HG02973 (cell line): ENCODE measurements around the gene U2AF2.

Experiments used
- ATAC-seq: cut with Tn5 transposase; IDR thresholded peaks from one replicate; pipeline ENCODE4 v1.9.1; 2021; ENCODE audit warnings: moderate library complexity; ENCODE audit not compliant: unreplicated experiment

The U2AF2 gene

DNA sequence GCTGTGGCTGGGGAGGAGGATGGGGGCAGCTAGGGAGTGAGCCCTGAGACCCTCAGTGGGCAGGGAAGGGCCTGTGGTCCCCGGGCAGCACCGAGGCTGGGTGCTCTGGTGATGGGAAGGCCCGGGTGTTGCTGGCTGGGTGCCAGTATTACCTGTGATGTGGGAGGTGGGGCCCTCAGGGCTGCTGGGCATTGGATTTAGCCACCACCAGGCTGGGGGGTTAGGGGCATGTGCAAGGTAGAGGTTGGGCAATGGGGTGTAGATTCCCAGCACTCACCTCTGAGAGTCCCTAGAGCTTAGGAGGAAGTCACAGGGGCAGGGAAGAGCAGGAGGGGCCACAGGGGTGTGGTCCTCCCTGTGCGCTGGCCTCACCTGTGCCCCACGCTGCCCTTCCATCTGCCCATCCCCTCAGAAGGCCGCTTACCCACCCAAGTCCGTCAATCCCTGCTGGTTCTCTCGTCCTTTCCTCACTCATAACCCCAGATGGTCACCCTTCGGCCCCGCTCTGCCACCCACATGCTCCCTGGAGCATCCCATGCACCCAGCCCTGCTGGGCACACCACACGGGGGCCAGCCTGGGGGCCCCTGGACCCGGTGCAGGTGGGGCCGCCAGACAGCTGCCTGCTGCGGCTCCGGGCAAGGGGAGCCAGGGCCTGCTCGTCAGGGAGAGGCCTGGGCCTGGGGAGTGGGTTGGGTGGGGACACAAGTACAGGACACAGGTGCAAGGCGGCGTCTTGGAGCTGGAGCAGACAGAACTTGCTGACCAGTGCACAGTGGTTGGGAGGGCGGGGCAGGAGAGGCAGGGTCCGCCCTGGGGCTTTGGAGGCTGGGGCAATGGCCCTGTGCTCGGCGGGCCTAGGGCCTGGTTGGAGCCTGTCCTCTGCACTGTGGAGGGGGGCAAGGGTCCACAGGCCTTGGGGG is 32.7 kb downstream of the U2AF2 start:
- ATAC-seq = no peak

DNA sequence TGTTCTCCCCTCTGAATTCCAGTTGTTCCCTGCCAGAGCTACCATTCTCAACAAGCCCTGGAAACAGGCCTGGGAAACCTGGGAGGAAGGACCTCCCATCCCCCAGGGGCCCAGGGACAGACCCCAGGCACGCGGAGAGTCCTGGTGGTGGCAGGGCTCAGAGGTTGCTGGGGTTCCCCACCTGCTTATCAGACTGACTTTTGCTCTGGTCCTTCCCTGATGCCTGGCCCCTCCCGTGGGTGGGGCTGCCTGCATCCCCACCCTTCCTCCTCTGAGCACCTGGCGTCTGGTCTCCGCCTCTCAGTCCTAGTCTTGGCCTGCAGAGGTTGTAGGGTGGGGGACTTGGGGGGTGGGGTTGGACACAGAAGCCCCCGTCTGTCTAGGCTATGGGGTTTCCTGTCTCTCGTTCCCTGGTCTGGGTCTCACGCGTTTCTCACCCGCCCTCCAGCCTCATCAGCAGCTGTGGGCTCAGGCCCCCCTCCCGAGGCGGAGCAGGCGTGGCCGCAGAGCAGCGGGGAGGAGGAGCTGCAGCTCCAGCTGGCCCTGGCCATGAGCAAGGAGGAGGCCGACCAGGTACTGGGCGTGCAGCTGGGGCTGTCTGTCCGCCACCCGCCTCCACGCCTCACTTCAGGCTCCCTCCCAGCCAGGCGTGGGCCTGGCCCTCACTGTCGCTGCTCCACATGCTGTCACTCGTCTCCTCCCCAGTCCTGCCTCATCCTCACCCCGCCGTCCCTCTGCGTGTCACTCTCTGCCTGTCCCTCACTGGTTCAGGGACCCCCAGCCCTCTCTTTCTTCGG is 33.8 kb downstream of the U2AF2 start:
- no peak for ATAC-seq

DNA sequence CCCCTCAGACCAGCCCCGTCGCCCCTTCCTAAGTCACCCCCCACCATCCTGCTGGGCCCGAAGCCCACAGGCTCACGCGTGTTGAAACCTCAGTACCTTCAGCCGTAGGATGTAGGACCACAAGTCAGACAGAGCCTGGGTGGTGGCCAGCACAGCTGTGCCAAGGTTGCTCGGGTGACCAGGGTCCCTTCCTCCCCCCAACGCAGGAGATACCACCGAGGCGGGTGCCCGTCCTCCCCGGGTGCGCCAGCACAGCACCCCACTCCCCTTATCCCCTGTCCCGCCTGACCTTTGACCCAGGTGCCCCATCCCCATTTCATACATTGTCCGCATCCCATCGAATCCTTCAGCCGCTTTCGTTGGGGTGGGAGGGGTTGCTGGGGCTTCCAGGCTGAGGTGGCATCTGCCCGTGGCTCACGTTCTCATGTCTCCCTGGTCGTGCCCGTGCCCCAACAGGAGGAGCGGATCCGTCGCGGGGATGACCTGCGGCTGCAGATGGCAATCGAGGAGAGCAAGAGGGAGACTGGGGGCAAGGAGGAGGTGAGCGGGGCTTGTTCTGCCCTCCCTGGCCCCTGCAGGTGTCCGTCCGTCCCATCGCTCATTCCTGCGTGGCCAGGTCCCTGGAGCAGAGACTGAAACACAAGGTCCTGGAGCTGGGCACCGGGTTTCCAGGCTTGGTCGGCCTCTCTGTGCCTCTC is 34.7 kb downstream of the U2AF2 start:
- no peak for ATAC-seq

DNA sequence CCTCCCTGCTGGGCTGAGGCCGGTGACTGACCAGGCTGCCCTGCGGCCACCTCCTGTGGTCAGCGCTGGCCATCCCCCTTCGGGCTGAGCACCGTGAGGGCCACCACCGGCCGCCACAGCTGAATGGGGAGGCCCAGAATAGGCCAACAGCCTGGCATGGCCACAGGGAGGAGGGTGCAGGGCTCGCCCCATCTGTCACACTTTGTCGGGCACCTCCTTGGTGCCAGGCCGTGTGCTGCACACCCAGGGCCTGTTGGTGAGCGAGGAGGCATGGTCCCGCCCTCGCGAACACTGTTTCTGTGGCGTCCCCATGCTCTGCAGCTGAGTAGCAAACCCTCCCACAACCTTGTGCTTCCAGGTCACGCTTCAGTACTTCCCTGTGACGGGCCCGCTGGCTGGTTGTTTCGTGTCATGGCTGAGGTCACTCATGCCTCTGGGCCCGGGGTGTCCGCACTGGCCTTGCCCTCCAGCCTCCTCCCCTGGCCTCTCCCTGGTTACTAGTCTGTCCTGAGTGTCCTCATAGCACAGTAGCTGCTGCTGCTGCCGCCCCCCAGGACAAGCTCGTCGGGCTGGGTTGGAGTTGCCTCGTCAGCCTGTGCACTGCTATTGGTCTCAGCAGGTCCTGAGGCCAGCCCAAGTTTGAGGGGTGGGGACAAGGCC is 35.4 kb downstream of the U2AF2 start:
- ATAC-seq = no peak

DNA sequence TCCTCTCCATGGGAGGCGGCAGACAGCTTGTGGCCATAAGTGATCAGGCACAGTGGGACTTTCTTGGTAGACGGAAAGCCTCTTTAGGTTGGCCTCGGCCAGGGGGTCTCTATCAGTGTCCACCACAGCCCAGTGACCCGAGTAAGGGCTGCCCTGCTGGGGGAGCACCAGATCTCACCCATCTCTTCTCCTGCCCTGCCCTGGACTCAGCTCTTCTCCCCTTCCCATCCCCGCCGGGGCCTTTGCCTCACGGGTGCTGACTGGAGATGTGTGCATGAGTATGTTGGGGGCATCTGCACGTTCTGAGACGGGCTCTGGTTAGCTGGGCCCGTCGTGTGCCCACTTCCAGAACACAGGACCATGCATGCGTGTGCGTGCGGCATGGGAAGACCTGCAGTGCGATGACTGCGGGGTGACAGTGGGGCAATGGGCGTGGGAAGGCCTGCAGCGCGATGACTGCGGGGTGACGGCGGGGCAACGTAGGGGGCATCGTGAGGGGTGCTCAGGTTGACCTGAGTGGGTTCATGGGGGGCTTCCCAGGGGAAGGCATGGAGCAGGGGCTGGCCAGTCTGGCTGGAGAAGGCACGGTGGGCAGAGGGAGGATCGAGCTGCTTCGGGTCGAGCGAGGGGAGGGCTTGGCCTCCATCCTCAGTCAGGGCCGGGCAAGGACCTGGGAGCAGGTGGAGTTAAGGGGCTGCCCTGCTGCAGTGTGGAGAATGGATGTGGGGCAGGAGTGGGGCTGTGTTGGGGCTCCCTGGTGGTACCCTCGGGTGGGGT is 36.1 kb downstream of the U2AF2 start:
- no peak for ATAC-seq

DNA sequence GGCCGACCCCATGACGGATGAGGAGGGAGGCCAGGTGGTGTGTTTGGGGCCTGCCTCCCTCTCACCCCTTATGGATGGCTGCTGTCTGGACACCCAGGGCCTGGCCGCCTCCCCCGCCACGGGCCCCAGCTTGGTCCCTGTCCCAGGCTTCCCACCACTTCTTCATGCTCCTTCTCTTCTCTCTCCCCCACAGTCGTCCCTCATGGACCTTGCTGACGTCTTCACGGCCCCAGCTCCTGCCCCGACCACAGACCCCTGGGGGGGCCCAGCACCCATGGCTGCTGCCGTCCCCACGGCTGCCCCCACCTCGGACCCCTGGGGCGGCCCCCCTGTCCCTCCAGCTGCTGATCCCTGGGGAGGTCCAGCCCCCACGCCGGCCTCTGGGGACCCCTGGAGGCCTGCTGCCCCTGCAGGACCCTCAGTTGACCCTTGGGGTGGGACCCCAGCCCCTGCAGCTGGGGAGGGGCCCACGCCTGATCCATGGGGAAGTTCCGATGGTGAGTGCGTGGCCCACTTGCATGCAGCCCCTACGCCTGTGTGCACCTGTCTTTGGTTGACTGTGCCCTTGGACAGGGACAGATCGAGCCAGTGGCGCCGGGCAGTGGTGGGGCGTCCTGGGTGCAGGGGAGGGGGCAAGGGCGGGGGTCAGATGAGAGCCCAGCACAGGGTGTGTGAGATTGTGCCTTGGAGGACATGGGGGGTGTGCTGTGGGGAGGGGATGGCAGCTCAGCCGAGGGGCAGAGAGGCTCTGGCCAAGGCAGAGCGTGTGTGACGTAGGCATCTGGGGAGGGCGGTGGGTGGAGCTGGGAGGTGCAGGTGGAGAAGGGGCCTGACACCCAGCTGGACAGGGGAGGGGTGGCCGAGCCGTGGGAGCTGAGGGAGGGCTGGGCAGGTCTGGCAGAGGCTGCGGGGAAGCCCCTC is 37.0 kb downstream of the U2AF2 start:
- no peak for ATAC-seq

DNA sequence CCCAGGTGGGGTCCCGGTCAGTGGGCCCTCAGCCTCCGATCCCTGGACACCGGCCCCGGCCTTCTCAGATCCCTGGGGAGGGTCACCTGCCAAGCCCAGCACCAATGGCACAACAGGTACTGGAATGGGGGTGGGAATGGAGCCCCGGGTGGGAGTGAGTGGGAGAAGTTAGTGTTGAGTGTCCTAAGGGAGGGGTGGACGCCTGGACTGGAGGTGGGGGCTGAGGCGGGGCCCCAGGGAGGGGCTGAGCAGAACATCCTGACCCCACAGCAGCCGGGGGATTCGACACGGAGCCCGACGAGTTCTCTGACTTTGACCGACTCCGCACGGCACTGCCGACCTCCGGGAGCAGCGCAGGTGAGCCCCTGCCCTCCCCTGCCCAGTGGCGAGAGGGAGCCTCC is 37.8 kb downstream of the U2AF2 start:
- ATAC-seq = no peak

DNA sequence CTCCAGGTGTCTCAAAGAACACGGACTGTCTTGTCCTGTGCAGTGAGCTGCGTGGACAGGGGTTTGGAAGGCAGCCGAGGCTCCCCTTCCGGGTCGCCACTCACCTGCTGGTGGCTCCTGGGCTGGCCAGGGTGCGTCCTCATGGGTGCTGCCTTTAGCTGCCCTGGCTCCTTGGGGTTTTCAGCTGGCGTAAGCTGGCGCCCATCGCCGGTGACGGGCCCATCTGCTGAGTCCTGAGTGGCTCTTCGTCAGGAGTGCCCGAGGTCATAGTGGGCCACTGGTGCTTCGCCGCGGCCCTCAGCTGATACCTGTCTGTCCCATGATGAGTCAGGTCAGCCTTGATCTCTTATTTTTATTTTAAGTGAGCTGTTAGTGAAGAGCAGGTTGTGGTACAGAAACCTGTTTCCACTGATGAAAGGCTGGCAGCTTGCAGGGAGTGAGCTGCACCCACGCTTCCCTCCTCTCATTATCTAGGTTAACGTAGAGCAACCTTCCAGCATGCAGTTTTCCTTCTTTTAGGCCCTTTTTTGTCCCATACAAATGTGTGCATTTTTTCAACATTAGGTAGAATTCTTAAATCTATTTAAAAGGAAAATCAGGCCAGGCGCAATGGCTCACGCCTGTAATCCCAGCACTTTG is 38.6 kb downstream of the U2AF2 start:
- ATAC-seq = no peak

DNA sequence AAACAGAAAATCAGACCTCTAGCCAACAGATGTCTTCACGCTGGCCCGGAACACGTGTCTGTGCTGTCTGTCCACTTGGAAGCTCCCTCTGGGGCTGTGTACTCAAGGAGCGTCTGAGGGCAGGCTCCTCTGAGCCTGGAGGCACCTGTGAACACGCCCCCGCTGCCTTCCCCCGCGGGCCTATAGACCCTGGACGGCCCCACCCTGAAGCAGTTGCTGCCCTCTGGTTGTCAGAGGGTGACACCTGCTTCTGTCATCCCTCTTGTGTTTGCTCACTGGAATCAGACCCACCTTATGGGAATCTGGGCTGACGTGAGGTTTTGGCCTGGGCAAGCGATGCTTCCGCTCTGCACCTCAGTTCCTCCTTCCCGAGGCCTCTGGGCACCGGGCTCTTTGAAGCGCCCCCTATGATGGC is 39.4 kb downstream of the U2AF2 start:
- no peak for ATAC-seq

DNA sequence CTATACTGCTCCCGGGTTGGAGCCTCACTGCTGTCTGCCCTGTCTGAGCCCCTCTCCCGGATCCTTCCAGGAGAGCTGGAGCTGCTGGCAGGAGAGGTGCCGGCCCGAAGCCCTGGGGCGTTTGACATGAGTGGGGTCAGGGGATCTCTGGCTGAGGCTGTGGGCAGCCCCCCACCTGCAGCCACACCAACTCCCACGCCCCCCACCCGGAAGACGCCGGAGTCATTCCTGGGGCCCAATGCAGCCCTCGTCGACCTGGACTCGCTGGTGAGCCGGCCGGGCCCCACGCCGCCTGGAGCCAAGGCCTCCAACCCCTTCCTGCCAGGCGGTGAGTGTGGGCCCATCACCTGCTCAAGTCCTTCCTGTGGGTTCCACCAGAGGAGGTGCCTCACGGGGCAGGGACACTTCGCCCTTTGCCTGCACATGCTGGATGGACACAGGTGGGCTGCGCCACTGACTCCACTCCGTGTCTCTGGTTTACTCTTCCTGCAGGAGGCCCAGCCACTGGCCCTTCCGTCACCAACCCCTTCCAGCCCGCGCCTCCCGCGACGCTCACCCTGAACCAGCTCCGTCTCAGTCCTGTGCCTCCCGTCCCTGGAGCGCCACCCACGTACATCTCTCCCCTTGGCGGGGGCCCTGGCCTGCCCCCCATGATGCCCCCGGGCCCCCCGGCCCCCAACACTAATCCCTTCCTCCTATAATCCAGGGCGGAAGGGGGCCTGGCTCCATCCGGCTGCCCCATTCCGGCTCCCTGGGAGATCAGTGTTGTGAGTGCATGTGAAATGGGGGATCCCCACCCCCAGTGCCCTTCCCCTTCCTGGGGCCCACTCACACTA is 40.0 kb downstream of the U2AF2 start:
- no peak for ATAC-seq

DNA sequence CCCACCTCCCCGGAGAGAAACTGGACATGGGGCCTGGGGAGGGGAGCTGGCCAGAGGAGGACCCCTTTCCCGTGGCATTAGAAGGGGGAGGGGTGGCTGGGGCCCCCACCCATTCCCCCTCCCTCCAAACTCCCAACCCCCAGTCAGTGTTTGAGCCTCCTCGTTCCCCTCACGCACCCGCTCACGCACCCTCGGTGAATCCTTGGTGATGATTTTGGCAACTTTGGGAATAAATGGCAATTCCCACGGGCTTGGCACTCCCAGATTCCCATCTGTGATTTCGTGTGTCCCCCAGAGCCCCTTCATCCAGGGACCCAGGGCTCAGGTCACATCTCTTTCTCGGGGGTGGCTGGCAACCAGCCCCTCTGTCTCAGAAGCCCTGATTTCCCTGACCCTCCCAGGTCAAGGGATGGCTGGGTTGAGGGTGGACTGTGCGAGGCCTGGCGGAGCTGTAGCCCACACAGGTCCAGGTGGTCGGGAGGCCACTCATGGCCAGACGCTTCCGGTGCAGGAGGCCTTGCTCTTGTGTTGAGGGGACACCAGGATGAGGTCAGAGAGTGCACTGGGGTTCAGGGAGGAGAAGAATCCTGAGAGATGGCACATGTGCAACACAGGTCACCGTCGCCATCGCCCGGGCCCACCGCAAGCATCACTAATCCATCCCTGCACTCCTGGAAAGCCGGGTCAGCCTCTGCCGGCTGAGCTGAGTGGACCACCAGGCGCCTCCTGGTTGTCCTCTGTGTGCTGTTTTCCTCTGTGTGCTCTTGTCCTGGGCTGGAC is 40.9 kb downstream of the U2AF2 start:
- ATAC-seq = no peak

DNA sequence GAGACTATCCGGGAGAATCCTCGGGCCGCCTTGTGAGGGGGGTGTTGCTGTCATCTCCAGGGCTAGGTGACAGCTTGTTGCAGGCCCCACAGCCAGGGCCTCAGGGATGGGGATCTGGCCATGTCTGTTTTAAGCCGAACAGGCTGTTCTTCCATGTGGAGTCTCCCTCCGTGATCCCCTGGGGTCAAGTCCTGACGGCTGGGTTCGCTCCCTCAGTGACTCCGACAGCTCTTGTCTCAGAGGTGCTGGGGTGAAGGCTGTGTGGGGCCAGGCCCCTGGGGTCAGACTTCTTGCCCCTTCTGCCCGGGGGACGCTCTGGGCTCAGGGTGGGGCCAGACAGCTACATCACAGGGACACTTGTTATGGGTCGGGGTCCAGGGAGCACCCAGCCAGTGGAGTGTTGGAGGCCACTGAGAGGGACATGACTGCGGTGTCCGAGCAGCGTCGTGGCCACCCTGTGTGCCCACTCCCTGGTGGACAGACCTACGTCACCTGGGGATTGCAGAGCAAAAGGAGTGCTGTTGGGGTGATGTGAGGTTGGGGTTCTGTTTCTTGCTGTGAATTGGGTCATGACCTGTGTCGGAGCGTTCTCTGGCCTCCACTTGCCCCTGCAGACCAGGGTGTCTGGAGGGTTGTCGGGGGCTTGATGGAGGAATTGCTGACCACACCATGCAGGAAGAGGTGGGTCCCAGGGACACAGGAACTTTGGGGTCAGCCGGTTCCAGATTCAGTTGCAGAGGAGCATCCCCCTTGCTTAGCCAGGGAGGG is 41.6 kb downstream of the U2AF2 start:
- no peak for ATAC-seq

DNA sequence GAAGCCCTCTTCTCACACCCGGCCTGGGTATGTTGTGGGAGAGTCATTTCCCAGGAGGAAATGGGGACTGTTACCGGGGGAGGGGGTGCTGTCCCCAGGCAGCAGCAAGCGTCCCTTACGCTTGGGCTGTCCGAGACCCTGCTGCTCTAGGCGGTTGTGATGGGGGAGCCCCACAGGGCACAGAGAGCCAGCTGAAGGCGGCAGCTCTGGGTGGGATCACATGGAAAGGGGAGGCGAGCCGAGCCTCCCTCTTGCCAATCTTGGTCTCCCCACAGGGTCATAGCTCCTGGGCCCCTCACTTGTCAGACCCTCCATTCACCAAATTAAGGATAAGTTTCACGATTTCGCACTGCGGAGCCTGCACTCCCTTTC is 42.2 kb downstream of the U2AF2 start:
- ATAC-seq = no peak

DNA sequence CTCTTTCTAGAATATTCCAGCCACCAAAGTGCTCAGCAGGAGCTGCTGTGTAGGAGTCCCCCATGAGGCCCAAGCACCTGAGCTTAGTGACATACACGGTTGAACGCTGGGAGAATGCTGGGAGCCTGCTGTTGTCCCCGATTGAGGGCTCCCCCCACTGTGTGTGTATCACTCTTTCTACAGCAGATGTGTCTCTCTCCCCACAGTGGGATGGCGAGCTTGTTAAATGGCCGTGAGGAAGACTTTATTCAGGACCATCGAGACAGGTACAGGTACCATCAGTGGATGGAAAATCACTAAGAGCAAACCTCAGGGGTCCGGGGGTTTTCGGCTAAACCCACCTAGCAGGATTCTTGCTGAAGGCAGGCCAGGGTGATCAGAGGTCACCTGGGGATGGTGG is 42.9 kb downstream of the U2AF2 start:
- ATAC-seq = no peak

DNA sequence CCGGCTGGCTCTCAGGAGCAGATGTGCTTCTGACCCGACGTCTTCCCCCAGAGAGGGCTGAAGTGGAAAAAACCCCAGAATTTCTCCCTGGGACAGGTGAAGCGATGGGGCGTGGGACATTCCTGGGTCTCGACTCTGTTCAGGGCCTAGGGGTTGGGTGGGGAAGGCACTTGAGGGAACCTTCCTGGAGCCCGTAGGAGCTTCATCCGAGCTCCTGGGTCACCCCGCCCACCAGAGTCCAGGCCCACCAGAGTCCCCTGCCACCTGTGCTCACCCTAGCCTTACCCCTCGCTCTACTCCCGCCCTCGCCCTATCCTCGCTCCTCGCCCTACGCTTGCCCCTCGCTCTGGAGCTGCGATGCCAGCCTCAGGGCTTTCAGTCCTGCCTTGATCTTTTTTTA is 43.4 kb downstream of the U2AF2 start:
- ATAC-seq = no peak

DNA sequence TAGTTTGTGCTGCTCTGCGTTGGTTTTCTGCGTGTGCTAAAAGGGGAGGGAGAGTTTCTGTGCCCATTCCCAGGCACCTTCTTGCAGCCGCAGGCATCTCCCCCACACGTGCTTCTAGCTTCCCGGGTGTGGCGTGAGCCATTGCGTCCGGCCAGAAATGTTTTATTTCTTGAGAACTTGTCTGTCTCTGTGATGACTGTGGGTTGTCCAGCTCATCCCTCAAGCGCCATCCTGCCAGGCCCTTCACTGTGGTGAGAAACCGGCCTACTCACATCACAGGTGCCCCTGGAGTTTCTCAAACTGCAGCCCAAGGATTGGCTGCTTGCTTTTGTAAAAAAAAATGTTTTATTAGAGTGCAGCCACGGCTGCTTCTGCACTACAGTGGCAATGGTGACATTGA is 44.4 kb downstream of the U2AF2 start:
- ATAC-seq = no peak
